Measurements from ENCODE around the gene PC.
"Not testable (repeated sequence)": the region's sequence is repeated elsewhere in the genome, so short reads cannot be mapped to it uniquely, and the experiment has no call there.

Gene PC

GRCh38 chr11:66958232-66958955, at the start of gene PC:
PC (minus strand) TSS chr11:66958383; CDS start chr11:66872159, 86,224 bp downstream.
- peak; percentile 100 for DNase-seq

DNA sequence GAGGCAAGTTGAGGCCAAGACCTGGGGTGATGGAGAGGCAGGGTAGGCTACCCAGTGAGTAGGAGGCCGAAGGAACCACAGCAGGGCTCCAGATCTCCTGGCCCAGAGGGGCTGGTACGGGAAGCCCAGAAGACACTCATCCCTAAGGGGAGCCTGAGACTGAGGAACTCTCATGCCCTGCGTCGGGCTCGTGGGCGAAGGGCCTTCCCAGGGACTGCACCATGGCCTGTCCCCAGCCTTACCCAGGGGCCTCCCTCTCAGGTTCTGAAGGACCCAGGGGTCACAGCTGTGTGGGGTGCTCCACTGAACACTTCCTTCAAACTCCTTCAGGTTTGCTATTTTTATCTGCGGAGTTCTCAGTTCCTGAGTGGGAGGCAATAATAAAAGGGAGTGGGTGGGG, 48.9 kb upstream of the PC start:
- DNase-seq = no peak

- no peak for DNase-seq
Observed at GRCh38 chr11:67006029-67006884, 48.1 kb upstream of the PC start.

DNA sequence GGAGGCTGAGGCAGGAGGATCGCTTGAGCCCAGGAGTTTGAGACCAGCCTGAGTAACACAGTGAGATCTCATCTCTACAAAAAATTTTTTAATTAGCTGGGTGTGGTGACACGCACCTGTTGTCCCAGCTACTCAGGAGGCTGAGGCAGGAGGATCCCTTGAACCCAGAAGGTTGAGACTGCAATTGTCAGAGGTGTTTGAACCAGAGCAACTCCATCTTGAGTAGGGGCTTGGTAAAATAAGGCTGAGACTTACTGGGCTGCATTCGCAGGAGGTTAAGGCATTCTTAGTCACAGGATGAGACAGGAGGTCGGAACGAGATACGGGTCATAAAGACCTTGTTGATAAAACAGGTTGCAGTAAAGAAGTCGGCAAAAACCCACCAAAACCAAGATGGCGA, 47.0 kb upstream of the PC start:
- DNase-seq = not testable (repeated sequence)

DNA sequence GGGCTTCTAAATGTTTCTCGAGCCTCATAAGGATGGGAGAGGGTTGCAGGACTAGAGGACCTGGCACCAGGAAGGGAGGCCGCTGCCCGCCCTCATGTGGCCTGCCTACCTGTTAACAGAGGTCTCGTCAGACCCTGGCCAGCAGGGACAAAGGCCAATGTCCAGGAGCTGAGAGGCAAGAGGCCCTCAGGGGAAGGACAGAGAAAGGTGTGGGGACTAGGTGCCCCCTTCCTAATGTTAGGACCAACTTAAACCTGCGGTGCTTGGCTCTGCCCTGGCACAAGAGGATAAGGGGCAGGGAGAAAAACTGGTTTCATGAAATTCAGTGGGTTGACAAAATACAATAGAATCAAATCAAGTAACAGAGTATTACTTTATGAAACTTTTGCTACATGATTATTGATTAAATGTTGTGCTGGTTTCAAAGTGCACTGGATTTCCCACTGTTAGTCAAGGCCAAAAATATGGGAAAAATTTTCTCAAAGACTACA, 44.8 kb upstream of the PC start:
- no peak for DNase-seq

DNA sequence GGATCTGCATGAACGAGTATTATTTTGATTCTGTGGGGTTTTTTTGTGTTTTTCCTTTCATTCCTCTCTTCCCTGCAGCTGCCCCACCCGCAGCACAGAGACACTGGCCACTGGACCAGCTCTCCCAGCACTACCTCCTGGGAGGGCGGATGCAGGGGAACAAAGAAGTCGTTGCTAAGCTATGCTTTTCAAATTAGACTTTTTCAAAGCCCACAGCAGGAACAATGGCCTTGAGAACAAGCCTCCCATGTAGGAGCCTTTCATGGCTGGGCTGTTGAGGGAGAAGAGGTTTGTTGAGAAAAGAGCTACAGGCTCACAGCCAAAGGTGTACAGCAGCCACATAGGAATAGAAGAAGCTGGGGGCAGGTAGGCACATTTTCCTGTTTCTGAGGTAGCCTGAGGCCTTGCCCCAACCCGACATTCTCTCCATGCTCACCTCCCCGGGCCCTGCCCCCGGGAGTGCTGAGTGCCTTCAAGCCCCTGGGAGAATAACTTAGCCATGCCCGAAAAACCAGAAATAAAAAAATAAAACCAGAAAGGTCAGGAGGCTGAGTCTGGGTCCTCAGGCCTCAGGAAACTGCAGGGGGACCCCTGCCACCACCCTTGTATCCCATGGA, 44.2 kb upstream of the PC start:
- DNase-seq = no peak

- DNase-seq = no peak
Observed at GRCh38 chr11:67001332-67001731, 43.1 kb upstream of the PC start.

DNA sequence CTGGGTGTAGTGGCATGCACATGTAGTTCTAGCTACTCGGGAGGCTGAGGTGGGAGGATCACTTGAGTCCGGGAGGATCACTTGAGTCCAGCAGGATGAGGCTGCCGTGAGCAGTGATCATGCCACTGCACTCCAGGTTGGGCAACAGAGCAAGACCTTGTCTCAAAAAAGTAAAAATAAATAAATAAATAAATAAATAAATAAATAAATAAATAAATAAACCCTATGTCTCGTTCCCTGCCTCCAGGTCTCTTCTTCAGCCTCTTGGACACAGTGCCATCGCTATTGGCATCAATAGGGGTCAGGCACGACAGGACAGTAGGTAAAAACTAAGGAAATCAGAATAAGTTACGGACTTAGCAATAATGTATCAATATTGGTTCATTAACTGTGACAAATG, 41.4 kb upstream of the PC start:
- DNase-seq = no peak

DNA sequence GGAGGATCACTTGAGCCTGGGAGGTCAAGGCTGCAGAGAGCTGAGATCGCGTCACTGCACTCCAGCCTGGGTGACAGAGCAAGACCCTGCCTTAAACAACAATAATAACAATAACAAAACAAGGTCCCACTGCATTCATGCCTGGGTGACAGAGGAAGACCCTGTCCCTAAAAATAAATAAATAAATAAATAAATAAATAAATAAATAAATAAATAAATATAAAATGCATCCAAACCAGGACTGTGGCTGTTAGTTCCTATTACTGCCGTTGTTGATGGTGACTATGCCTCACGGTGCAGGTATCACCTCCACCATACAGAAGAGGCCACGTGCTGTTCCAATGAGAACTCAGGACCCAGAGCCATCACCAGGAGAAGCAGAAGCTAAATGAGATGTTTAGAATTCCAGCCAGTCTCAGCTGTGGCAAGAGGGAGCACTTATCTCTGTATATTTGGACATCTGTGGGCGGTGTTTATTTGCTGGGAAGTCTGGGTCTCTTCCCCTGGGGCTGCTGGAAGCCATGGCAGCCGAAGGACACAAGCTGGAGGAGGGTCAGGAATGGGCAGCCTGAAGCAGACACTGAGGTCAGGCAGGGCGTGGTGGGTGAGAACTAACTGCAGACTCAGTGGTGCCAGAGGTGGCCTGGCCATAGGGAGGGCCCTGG, 38.6 kb upstream of the PC start:
- DNase-seq = no peak

GRCh38 chr11:66992041-66992440, 33.9 kb upstream of the PC start:
- no peak for DNase-seq

- not testable (repeated sequence) for DNase-seq
Observed at GRCh38 chr11:66989360-66989759, 31.2 kb upstream of the PC start.

DNA sequence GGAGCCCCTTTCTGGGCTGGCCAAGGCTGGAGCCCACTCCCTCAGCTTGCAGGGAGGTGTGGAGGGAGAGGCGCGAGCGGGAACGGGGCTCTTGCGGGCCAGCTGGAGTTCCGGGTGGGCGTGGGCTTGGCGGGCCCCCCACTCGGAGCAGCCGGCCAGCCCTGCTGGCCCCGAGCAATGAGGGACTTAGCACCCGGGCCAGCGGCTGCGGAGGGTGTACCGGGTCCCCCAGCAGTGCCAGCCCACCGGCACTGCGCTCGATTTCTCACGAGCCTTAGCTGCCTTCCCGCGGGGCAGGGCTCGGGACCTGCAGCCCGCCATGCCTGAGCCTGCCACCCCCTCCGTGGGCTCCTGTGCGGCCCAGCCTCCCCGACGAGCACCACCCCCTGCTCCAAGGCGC, 30.6 kb upstream of the PC start:
- DNase-seq = not testable (repeated sequence)

DNA sequence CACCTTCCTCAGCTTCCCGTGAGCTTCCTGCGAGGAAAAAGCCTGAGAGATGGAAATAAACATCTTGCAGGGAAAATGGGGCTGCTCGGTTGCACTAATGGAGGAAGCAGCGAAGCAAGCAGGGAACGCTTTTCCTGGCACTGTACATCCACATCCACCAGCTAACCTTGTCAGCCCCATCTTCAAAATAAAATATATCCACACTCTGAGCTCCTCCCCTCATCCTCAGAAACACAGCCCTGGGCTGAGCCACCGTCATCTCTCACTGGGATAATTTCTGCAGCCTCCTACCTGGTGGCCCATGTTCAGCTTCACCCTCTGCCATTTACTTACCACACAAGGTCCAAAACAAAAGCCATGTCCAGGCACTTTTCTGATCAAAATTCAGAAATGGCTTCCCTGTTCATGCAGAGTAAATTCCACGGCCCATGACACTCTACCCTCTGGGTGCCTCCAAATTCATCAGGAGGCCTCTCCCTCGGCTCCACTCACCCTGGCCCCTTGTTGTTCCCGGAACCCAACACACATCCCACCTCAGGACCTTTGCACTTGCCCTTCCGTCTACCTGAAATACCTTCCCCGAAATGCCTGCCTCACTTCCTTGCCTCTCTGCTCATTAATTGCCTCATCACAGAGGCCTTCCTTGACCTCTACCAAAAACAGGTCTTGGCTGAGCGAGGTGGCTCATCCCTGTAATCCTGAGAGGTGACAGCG, 29.9 kb upstream of the PC start:
- DNase-seq = no peak

DNA sequence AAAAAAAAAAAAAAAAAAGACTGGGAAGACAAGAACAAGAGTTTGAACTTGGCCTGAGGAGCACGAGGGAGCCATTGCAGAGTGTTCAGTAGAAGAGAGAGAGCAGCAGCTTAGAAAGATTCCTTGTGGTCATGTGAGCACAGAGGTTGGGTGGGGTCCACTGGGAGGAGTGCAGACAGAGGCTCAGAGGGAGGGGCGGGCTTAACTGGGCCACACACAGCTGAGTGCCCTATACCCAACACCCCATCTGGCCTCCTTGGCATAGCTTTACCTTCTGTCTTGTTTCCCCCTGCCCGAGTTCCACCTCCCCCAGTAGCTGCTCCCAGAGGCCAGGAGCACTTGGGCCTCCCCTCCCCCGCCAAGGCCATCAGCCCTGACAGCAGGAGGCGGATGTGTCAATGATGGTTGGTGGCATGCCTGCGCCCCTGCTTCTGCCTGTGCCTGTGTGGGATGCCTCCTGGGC, 29.0 kb upstream of the PC start:
- no peak for DNase-seq

DNA sequence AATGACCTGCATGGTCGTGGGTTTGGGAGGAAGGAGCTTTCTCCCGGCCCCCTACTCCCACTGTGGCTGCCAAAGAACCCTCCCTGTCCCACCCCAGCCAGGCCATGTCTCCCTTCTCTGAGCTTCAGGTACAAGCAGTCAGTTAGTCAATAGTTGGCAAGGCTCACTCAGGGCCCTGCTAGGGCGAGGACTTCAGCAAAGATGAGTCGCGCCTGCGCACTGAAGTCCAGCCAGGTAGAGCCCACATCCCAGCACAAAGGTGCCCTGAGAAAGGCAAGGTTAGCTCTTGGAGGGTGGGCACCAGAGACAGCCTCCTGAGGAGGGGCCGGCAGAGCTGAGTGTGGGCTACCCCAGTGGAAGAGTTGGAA, 28.0 kb upstream of the PC start:
- no peak for DNase-seq

- no peak for DNase-seq
Observed at GRCh38 chr11:66985508-66986177, 27.5 kb upstream of the PC start.

DNA sequence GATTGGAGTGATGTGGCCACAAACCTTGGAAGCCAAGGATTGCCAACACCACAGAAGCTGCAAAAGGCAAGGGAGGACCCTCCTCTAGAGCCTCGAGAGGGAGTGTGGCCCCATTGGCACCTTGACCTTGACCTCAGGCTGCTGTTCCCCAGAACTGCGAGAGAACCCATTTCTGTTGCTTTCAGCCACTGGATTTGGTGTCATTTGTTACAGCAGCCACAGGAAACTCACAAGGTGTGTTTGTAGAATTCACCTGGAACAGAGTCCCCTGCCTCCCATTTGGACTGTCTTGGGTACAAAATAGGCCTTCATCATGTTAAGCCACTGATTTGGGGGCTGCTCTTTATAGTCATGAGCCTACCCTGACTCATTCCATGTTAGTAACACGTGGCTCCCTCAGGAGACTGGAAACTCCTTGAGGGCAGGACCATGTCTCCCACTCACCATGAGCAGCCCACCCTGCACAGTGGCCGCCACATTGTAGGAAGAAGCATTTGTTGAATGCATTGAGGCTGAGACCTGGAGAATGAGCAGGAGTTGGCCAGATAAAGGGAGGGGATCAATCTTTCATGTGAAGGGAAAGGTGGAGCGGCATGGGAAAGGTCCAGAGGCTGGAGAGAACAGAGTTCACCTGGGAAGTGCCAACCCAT, 25.2 kb upstream of the PC start:
- DNase-seq = no peak

- DNase-seq = peak; percentile 47
Observed at GRCh38 chr11:66981976-66982578, 23.9 kb upstream of the PC start.

GRCh38 chr11:66979336-66979980, 21.3 kb upstream of the PC start:
- DNase-seq = no peak

DNA sequence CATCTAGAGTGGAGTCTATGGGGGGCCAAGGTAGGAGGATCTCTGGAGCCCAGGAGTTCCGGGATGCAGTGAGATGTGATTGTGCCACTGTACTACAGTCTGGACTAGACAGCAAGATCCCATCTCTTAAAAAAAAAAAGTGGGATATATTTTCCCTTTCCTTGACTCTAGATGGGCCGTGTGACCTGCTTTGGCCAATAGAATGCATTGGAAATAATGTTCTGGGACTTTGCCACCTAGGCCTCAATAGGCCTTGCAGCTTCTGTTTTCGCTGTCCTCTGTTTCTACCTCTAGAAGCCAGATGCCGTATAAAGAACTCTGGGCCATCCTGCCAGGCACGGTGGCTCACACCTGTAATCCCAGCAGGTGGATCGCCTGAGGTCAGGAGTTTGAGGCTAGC, 20.5 kb upstream of the PC start:
- no peak for DNase-seq
